ENCODE data around the gene TAS1R2.

DNA sequence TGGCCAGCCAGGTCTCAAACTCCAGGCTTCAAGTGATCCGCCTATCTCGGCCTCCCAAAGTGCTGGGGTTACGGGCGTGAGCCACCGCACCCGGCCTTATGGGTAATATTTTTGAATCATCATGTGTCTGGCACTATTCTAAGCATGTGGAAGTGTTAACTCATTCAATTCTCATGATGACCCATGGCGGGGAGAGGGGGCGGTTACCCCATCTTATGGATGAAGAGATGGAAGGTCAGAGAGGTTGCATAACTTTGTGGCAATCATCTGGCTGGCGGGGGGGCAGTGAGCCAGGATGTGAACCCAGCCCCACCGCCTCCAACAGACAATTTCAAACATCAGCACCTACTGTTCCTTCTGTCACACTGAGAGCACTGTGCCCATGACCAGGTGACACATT, 11.5 kb upstream of the TAS1R2 start:
- no peak for TF ChIP-seq POLR2A (IDR thresholded peaks at IDR 0.05)
- no peak for TF ChIP-seq EP300 (IDR thresholded peaks at IDR 0.05)
